H1 (cell line): Measurements from ENCODE around the gene PPP1R9A. TPM values are rescaled to one million over a fixed set of nuclear protein-coding genes. Genes with fewer than 3 reads are reported as not detected.

ENCODE experiments used
- CTCF ChIA-PET: fragments of 300-600 bp; sonication (Branson Sonifier 250); formaldehyde crosslinking; loops from one replicate; lab custom pipeline; 2021; ENCODE audit not compliant: partially characterized antibody; lab: Charles Lee
- POLR2A ChIA-PET: fragments of 300-600 bp; sonication (Branson Sonifier 250); formaldehyde crosslinking; loops from one replicate; lab custom pipeline; 2021; ENCODE audit warnings: inconsistent platforms; ENCODE audit not compliant: partially characterized antibody; lab: Charles Lee
- DNase-seq, 2 experiments: peaks; one replicate each; pipeline versions ENCODE4 v3.0.0 to v3.0.0-alpha.2; 2010 to 2022; ENCODE audit warnings: low spot score in 2 of 2, low read depth in 1 of 2, mixed read lengths in 1 of 2
- FAIRE-seq: peaks from 2 replicates; lab custom pipeline; 2011; peaks lifted over from hg19 to GRCh38; lab: Jason Lieb, UNC
- H2AFZ ChIP-seq: 2 replicates; pipeline ENCODE4 v1.8.1; 2012; ENCODE audit warnings: low read length, inconsistent platforms
- H2AK5ac ChIP-seq: 2 replicates; pipeline ENCODE4 v1.6.1; 2013; ENCODE audit warnings: low read depth, low read length
- H2BK120ac ChIP-seq: replicated peaks from 2 replicates; pipeline ENCODE3; 2013; ENCODE audit warnings: low read depth, low read length, inconsistent platforms
- H2BK12ac ChIP-seq: 2 replicates; pipeline ENCODE4 v1.6.1; 2013; ENCODE audit warnings: low read depth, low read length
- H2BK15ac ChIP-seq: 2 replicates; pipeline ENCODE4 v1.6.1; 2013; ENCODE audit warnings: low read length
- H2BK20ac ChIP-seq: 2 replicates; pipeline ENCODE4 v1.6.1; 2013; ENCODE audit warnings: low read length
- H2BK5ac ChIP-seq: 2 replicates; pipeline ENCODE4 v1.6.1; 2013; ENCODE audit warnings: low read depth, low read length
- H3K14ac ChIP-seq: 2 replicates; pipeline ENCODE4 v1.6.1; 2013; ENCODE audit warnings: inconsistent platforms; ENCODE audit not compliant: insufficient read length
- H3K18ac ChIP-seq: 2 replicates; pipeline ENCODE4 v1.6.1; 2013; ENCODE audit warnings: low read length; ENCODE audit errors: extremely low read depth
- H3K23ac ChIP-seq: 2 replicates; pipeline ENCODE4 v1.6.1; 2013; ENCODE audit warnings: inconsistent platforms; ENCODE audit not compliant: insufficient read length
- H3K23me2 ChIP-seq: 2 replicates; pipeline ENCODE4 v1.6.1; 2013; ENCODE audit warnings: low read depth, low read length
- H3K27ac ChIP-seq: 2 replicates; pipeline ENCODE4 v1.6.1; 2011; ENCODE audit warnings: low read depth, low read length, inconsistent platforms
- H3K27me3 ChIP-seq, 4 experiments: replicated peaks in 1 of 4; 1 replicate in 1 of 4; 2 replicates in 3 of 4; pipeline versions ENCODE4 v1.6.1 to v1.8.1; 2011 to 2013; ENCODE audit warnings: low read length in 3 of 4, mild to moderate bottlenecking in 3 of 4, inconsistent platforms in 2 of 4, mixed read lengths in 2 of 4, moderate library complexity in 1 of 4; ENCODE audit not compliant: control insufficient read depth in 3 of 4, insufficient read depth in 3 of 4; ENCODE audit errors: extremely low read depth in 1 of 4
- H3K36me3 ChIP-seq, 4 experiments: 2 replicates each; pipeline versions ENCODE4 v1.6.1 to v1.8.1; 2011 to 2013; ENCODE audit warnings: mild to moderate bottlenecking in 4 of 4, low read length in 3 of 4, moderate library complexity in 2 of 4, control low read depth in 1 of 4, inconsistent platforms in 1 of 4; ENCODE audit not compliant: insufficient read depth in 4 of 4, control insufficient read depth in 2 of 4
- H3K4ac ChIP-seq: replicated peaks from 2 replicates; pipeline ENCODE3; 2013; ENCODE audit warnings: low read length, low read depth, mixed read lengths, inconsistent platforms; ENCODE audit not compliant: insufficient read length
- H3K4me1 ChIP-seq, 4 experiments: replicated peaks in 1 of 4; 1 replicate in 1 of 4; 2 replicates in 3 of 4; pipeline versions ENCODE4 v1.6.1 to v1.8.1; 2011 to 2013; ENCODE audit warnings: low read length in 3 of 4, inconsistent platforms in 2 of 4, mixed read lengths in 1 of 4; ENCODE audit not compliant: insufficient read depth in 4 of 4, control insufficient read depth in 3 of 4
- H3K4me2 ChIP-seq, 2 experiments: 2 replicates each; pipeline versions ENCODE4 v1.6.1 to v1.8.1; 2011 to 2013; ENCODE audit warnings: low read depth in 2 of 2, low read length in 2 of 2, control low read depth in 1 of 2, inconsistent platforms in 1 of 2, mild to moderate bottlenecking in 1 of 2; ENCODE audit not compliant: insufficient read depth in 1 of 2
- H3K4me3 ChIP-seq, 4 experiments: fragments of 200-600, 300-600 bp in 1 of 4; sonication (generic), shearing (Covaris generic), sonication (Bioruptor Twin) in 1 of 4; 2 replicates each; pipeline versions ENCODE4 v1.5.1 to v1.8.1; 2011 to 2016; ENCODE audit warnings: low read length in 4 of 4, low read depth in 3 of 4, control low read depth in 2 of 4, inconsistent platforms in 2 of 4, mild to moderate bottlenecking in 2 of 4, mixed read lengths in 1 of 4, moderate library complexity in 1 of 4; ENCODE audit not compliant: insufficient read depth in 2 of 4; ENCODE audit errors: extremely low read depth in 1 of 4
- H3K56ac ChIP-seq: replicated peaks from 2 replicates; pipeline ENCODE3; 2013; ENCODE audit warnings: low read depth, mild to moderate bottlenecking, mixed read lengths, low read length, inconsistent platforms; ENCODE audit not compliant: insufficient read length
- H3K79me1 ChIP-seq: 2 replicates; pipeline ENCODE4 v1.6.1; 2013; ENCODE audit warnings: low read depth, low read length, control low read depth
- H3K79me2 ChIP-seq, 2 experiments: 2 replicates each; pipeline versions ENCODE4 v1.6.1 to v1.8.1; 2012 to 2013; ENCODE audit warnings: low read length in 2 of 2, mild to moderate bottlenecking in 2 of 2, inconsistent platforms in 1 of 2; ENCODE audit not compliant: insufficient read depth in 2 of 2, control insufficient read depth in 1 of 2
- H3K9ac ChIP-seq, 4 experiments: replicated peaks in 1 of 4; 1 replicate in 1 of 4; 2 replicates in 3 of 4; pipeline versions ENCODE4 v1.6.1 to v1.8.1; 2011 to 2013; ENCODE audit warnings: low read depth in 3 of 4, low read length in 3 of 4, control low read depth in 2 of 4, mild to moderate bottlenecking in 2 of 4, moderate library complexity in 2 of 4, inconsistent platforms in 1 of 4; ENCODE audit errors: extremely low read depth in 1 of 4
- H3K9me3 ChIP-seq, 2 experiments: 2 replicates each; pipeline versions ENCODE4 v1.6.1 to v1.8.1; 2012 to 2013; ENCODE audit warnings: mild to moderate bottlenecking in 2 of 2, moderate library complexity in 2 of 2, control low read depth in 1 of 2, inconsistent platforms in 1 of 2, low read depth in 1 of 2, low read length in 1 of 2, mixed read lengths in 1 of 2; ENCODE audit not compliant: insufficient read depth in 2 of 2
- H4K20me1 ChIP-seq, 2 experiments: replicated peaks in 1 of 2; 2 replicates each; pipeline versions ENCODE3 to v1.8.1; 2011 to 2013; ENCODE audit warnings: inconsistent platforms in 2 of 2, low read length in 2 of 2, mild to moderate bottlenecking in 1 of 2; ENCODE audit not compliant: insufficient read depth in 2 of 2, control insufficient read depth in 1 of 2
- H4K5ac ChIP-seq: 2 replicates; pipeline ENCODE4 v1.6.1; 2013; ENCODE audit warnings: low read length, low read depth, mixed read lengths, inconsistent platforms; ENCODE audit not compliant: insufficient read length
- H4K8ac ChIP-seq: 2 replicates; pipeline ENCODE4 v1.8.0; 2013; ENCODE audit warnings: mild to moderate bottlenecking, moderate library complexity, low read length, inconsistent platforms; ENCODE audit not compliant: insufficient read depth; ENCODE audit errors: extremely low read depth
- H4K91ac ChIP-seq: replicated peaks from 2 replicates; pipeline ENCODE3; 2013; ENCODE audit warnings: low read length, mixed read lengths, inconsistent platforms; ENCODE audit not compliant: insufficient read length
- BRCA1 ChIP-seq: IDR thresholded peaks from 2 replicates; pipeline ENCODE4 v1.6.1; 2012; ENCODE audit warnings: low read depth, low read length, improper control_type of control experiment
- CHD2 ChIP-seq: IDR thresholded peaks from 2 replicates; pipeline ENCODE4 v1.6.1; 2012; ENCODE audit warnings: low read length, improper control_type of control experiment
- FOSL1 ChIP-seq: IDR thresholded peaks from 2 replicates; pipeline ENCODE4 v1.6.1; 2011; ENCODE audit warnings: mild to moderate bottlenecking, low read depth, low read length, moderate library complexity; ENCODE audit not compliant: insufficient read depth
- HDAC2 ChIP-seq, 2 experiments: fragments of 300-600 bp in 1 of 2; sonication (generic) in 1 of 2; IDR thresholded peaks; 2 replicates each; pipeline ENCODE4 v1.6.1; 2011 to 2012; ENCODE audit warnings: low read depth in 2 of 2, low read length in 2 of 2, mild to moderate bottlenecking in 2 of 2, moderate library complexity in 2 of 2, borderline replicate concordance in 1 of 2, inconsistent platforms in 1 of 2
- HDAC6 ChIP-seq: IDR thresholded peaks from one replicate; pipeline ENCODE4 v1.7.1; 2012; ENCODE audit warnings: low read depth, mild to moderate bottlenecking, inconsistent platforms, low read length, moderate library complexity
- RFX5 ChIP-seq: IDR thresholded peaks from 2 replicates; pipeline ENCODE4 v1.6.1; 2011; ENCODE audit warnings: low read depth, low read length, improper control_type of control experiment, borderline replicate concordance
- RXRA ChIP-seq: IDR thresholded peaks from 2 replicates; pipeline ENCODE4 v1.6.1; 2011; ENCODE audit warnings: low read depth, mild to moderate bottlenecking, low read length, moderate library complexity; ENCODE audit not compliant: insufficient read depth
- SIX5 ChIP-seq: IDR thresholded peaks from 2 replicates; pipeline ENCODE4 v1.6.1; 2011; ENCODE audit warnings: mild to moderate bottlenecking, low read depth, low read length
- SP4 ChIP-seq: IDR thresholded peaks from 2 replicates; pipeline ENCODE4 v1.6.1; 2012; ENCODE audit warnings: low read length, inconsistent platforms
- SRF ChIP-seq: IDR thresholded peaks from 2 replicates; pipeline ENCODE4 v1.6.1; 2011; ENCODE audit warnings: mild to moderate bottlenecking, low read depth, low read length, moderate library complexity
- TAF1 ChIP-seq: IDR thresholded peaks from 2 replicates; pipeline ENCODE4 v1.6.1; 2011; ENCODE audit warnings: mild to moderate bottlenecking, low read depth, low read length
- TEAD4 ChIP-seq: IDR thresholded peaks from 2 replicates; pipeline ENCODE4 v1.6.1; 2012; ENCODE audit warnings: low read depth, low read length, inconsistent platforms, mixed read lengths
- WGBS, 2 experiments: shearing (Covaris generic) in 1 of 2; methylation state at CpG; one replicate each; pipeline versions ENCODE4 v1.1.6 to v1.1.7; 2013 to 2015; ENCODE audit warnings: low lambda C conversion rate in 2 of 2, mixed read lengths in 2 of 2, inconsistent platforms in 1 of 2, low coverage in 1 of 2, missing lambda C conversion rate in 1 of 2; ENCODE audit not compliant: insufficient replicate concordance in 2 of 2, insufficient coverage in 1 of 2, insufficient read length in 1 of 2; ENCODE audit errors: extremely low coverage in 1 of 2, missing lambda C conversion rate in 1 of 2; 5-methylcytosine and 5-hydroxymethylcytosine counted together
- polyA plus RNA-seq, 7 experiments: library from polyadenylated mRNA; depleted of rRNA in 3 of 7; stranded (reverse) in 5 of 7; unstranded in 2 of 7; fragments of >200 nt in 5 of 7; fragments of 200-250 nt in 2 of 7; gene quantifications; 1 replicate in 5 of 7; 2 replicates in 1 of 7; 4 replicates in 1 of 7; pipeline versions ENCODE4 v1.2.1 to v1.2.3, GENCODE V29; 2011 to 2013; ENCODE audit warnings: missing spikeins in 2 of 7, mixed read lengths in 2 of 7
- total RNA-seq: library from RNA; stranded (reverse); fragmentation: NEBNext Ultra II Directional; extraction: Animal tissue kit (Norgen Biotek cat#: 25700); gene quantifications from 2 replicates; pipeline ENCODE4 v1.2.1, GENCODE V29; 2021

Gene PPP1R9A
- total and polyA plus RNA-seq, 2 of the 8 experiments (the other 6 are each of a cell fraction or from before 2014, with no cell fraction given) = 3.0 to 20.3 TPM

DNA sequence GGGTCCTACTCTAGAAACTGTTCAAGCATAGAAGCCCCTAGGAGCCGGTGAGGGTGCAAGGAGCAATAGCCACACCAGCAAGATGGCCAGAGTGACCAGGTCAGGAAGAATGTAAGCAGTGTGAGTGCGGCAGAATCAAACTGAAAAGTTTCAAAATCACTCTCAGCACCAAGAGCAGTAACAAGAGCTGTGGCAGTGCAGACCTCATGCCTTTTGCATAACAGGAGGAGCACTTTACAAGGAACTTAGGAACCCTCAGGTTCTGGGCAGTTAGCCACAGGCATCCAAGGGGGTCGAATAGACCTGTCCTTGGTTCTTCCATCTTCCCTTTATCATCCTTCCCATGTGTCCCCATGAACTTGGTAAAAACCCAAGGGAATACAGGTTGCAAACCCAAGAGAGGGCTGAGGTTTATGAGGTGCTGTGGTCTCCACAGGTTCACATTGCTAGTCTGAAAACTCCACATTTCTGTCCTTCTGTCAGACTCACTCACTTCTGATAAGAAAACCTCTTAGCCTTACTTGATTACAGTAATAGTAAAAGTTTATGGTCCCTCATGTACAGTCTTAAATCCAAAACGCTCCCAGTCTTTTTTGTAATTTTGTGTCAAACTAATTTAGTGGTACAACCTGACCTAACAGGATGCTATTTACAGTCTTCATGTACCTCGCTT is 338.6 kb downstream of the PPP1R9A start:
- H2BK12ac ChIP-seq = no peak overlapping the region
- no peak overlapping the region for H3K27ac ChIP-seq
- H2BK120ac ChIP-seq = no peak overlapping the region
- H3K4ac ChIP-seq = peak overlapping the region; percentile 49
- no peak overlapping the region for H3K23ac ChIP-seq
- H3K4me2 ChIP-seq = no peak overlapping the region
- H3K36me3 ChIP-seq = no peaks in the 10 kb centered on the region
- DNase-seq (peak in 1 of 2 experiments; percentile 15), FAIRE-seq (no peak)
- TF ChIP-seq HDAC2 (IDR thresholded peaks at IDR 0.05; ENCODE audit: borderline replicate concordance in 1 of 2, low read depth in 2 of 2, low read length in 2 of 2) (no peak), CHD2 (no peak), SRF (no peak), SP4 (no peak), TEAD4 (no peak), RXRA (no peak), HDAC6 (no peak), RFX5 (no peak), SIX5 (no peak), BRCA1 (no peak), TAF1 (no peak), FOSL1 (no peak)
- no peak overlapping the region for H3K14ac ChIP-seq
- no peak overlapping the region for H3K9ac ChIP-seq
- H3K79me1 ChIP-seq = no peaks in the 10 kb centered on the region
- no peaks in the 10 kb centered on the region for H4K20me1 ChIP-seq
- H2BK20ac ChIP-seq = no peak overlapping the region
- ChIA-PET CTCF (interaction anchor here (1.1 to 2.4 kb wide), 6 partner anchors 20 to 443 kb away, joined by 3 to 9 read pairs (median 4); no protein-coding TSS in a partner anchor), POLR2A (no interaction called here)
- H3K23me2 ChIP-seq = no peaks in the 10 kb centered on the region
- H3K56ac ChIP-seq = no peak overlapping the region
- no peak overlapping the region for H4K91ac ChIP-seq
- no peaks in the 10 kb centered on the region for H3K9me3 ChIP-seq
- no peak overlapping the region for H3K18ac ChIP-seq
- no peak overlapping the region for H2AFZ ChIP-seq
- H4K8ac ChIP-seq = no peak overlapping the region
- 87% methylated on average over 5 of the region's 5 CpGs; no CpG with 5 or more reads in 1 of the 2 experiments for WGBS, 2 experiments
- H2BK15ac ChIP-seq = no peak overlapping the region
- H3K27me3 ChIP-seq = peaks cover 0 to 1% (median 0%) of the 10 kb centered on the region in 4 experiments; a peak in 1 of 7 replicates
- peaks cover 0 to 6% (median 0%) of the 10 kb centered on the region in 4 experiments; a peak in 4 of 7 replicates for H3K4me1 ChIP-seq
- H2AK5ac ChIP-seq = no peak overlapping the region
- H2BK5ac ChIP-seq = no peak overlapping the region
- H4K5ac ChIP-seq = no peak overlapping the region
- no peaks in the 10 kb centered on the region for H3K79me2 ChIP-seq
- no peak overlapping the region for H3K4me3 ChIP-seq
